B cell (primary cell): Measurements from ENCODE around the gene SPINK1. TPM values are rescaled to one million over a fixed set of nuclear protein-coding genes. Genes with fewer than 3 reads are reported as not detected.

Source experiments
- ATAC-seq: fragments of 200-7000 bp; cut with Tn5 transposase; one replicate; pipeline ENCODE4 v1.10.0; 2021; ENCODE audit warnings: low read depth, mild to moderate bottlenecking, moderate number of reproducible peaks, moderate library complexity
- CTCF ChIA-PET: fragments of 350-600 bp; sonication (Branson Sonifier 250); formaldehyde crosslinking; loops from one replicate; lab custom pipeline; 2021; ENCODE audit warnings: antibody characterized with exemption, inconsistent platforms; lab: Charles Lee
- POLR2A ChIA-PET: fragments of 350-600 bp; sonication (Branson Sonifier 250); formaldehyde crosslinking; loops from one replicate; lab custom pipeline; 2021; ENCODE audit warnings: antibody characterized with exemption; lab: Charles Lee
- DNase-seq: peaks from one replicate; pipeline ENCODE4 v3.0.0; 2013
- H2AFZ ChIP-seq: 2 replicates; pipeline ENCODE4 v1.6.1; 2012; ENCODE audit warnings: mild to moderate bottlenecking, low read depth, low read length; ENCODE audit not compliant: insufficient read depth, poor library complexity, severe bottlenecking
- H3K27ac ChIP-seq, 2 donors: 1 replicate in 1 of 2; 2 replicates in 1 of 2; pipeline ENCODE4 v1.5.1; 2012 to 2013; ENCODE audit warnings: low read length in 2 of 2, mild to moderate bottlenecking in 2 of 2, moderate library complexity in 1 of 2
- H3K27me3 ChIP-seq, 4 experiments: fragments of 200-600 bp in 1 of 4; sonication (generic) in 1 of 4; replicated peaks in 1 of 4; 1 replicate in 2 of 4; 2 replicates in 2 of 4; pipeline versions ENCODE4 v1.6.1 to v1.7.0; 2013 to 2016; ENCODE audit warnings: low read length in 3 of 4, mild to moderate bottlenecking in 2 of 4, mixed read lengths in 1 of 4, moderate library complexity in 1 of 4; ENCODE audit not compliant: insufficient read depth in 4 of 4, control insufficient read depth in 3 of 4; ENCODE audit errors: control extremely low read depth in 1 of 4
- H3K36me3 ChIP-seq, 2 experiments: replicated peaks in 1 of 2; 1 replicate in 1 of 2; 2 replicates in 1 of 2; pipeline versions ENCODE4 v1.6.1 to v1.7.1; 2013; ENCODE audit warnings: low read length in 1 of 2; ENCODE audit not compliant: insufficient read depth in 2 of 2, control insufficient read depth in 1 of 2; ENCODE audit errors: control extremely low read depth in 1 of 2, extremely low read depth in 1 of 2
- H3K4me1 ChIP-seq, 2 donors: fragments of 200-600 bp in 1 of 2; sonication (generic) in 1 of 2; 1 replicate in 1 of 2; 2 replicates in 1 of 2; pipeline versions ENCODE4 v1.5.1 to v1.6.1; 2013 to 2017; ENCODE audit warnings: low read length in 2 of 2; ENCODE audit not compliant: control insufficient read depth in 2 of 2, insufficient read depth in 2 of 2
- H3K4me2 ChIP-seq: replicated peaks from 2 replicates; pipeline ENCODE3; 2012; ENCODE audit warnings: mild to moderate bottlenecking, low read depth, low read length; ENCODE audit not compliant: poor library complexity, severe bottlenecking
- H3K4me3 ChIP-seq, 5 experiments: fragments of 200-600 bp in 1 of 5; sonication (generic) in 1 of 5; 1 replicate in 3 of 5; 2 replicates in 2 of 5; pipeline versions ENCODE4 v1.5.1 to v1.7.0; 2011 to 2016; ENCODE audit warnings: low read length in 4 of 5, mild to moderate bottlenecking in 4 of 5, low read depth in 2 of 5, control low read depth in 1 of 5, moderate library complexity in 1 of 5; ENCODE audit not compliant: insufficient read depth in 1 of 5; ENCODE audit errors: control extremely low read depth in 1 of 5, extremely low read depth in 1 of 5
- H3K79me2 ChIP-seq: fragments of 200-600 bp; sonication (generic); one replicate; pipeline ENCODE4 v1.6.0; 2016; ENCODE audit warnings: low read length; ENCODE audit not compliant: control insufficient read depth, insufficient read depth
- H3K9ac ChIP-seq: fragments of 200-600 bp; sonication (generic); 2 replicates; pipeline ENCODE4 v1.6.1; 2017; ENCODE audit warnings: mild to moderate bottlenecking, low read length, moderate library complexity
- H3K9me3 ChIP-seq, 3 donors: one replicate each; pipeline versions ENCODE4 v1.6.1 to v1.7.1; 2013; ENCODE audit warnings: low read length in 2 of 3; ENCODE audit not compliant: control insufficient read depth in 2 of 3, insufficient read depth in 1 of 3; ENCODE audit errors: control extremely low read depth in 1 of 3
- H4K20me1 ChIP-seq: 2 replicates; pipeline ENCODE4 v1.6.0; 2012; ENCODE audit warnings: mild to moderate bottlenecking, low read length; ENCODE audit not compliant: insufficient read depth, control insufficient read depth, poor library complexity, severe bottlenecking
- H3K27ac Mint-ChIP-seq: one replicate; pipeline ENCODE4 v1.8.0; 2021; ENCODE audit warnings: mixed read lengths
- H3K27me3 Mint-ChIP-seq: one replicate; pipeline ENCODE4 v1.8.0; 2021; ENCODE audit warnings: mixed read lengths
- H3K4me1 Mint-ChIP-seq: one replicate; pipeline ENCODE4 v1.8.0; 2021; ENCODE audit warnings: mixed read lengths
- H3K4me3 Mint-ChIP-seq: one replicate; pipeline ENCODE4 v1.8.0; 2021; ENCODE audit warnings: mixed read lengths
- H3K9me3 Mint-ChIP-seq: one replicate; pipeline ENCODE4 v1.8.0; 2022; ENCODE audit warnings: mixed read lengths; ENCODE audit not compliant: insufficient read depth
- EZH2 ChIP-seq: IDR thresholded peaks from 2 replicates; pipeline ENCODE4 v1.6.1; 2012; ENCODE audit warnings: borderline replicate concordance, low read depth, mild to moderate bottlenecking, moderate library complexity, low read length; ENCODE audit not compliant: insufficient read depth, poor library complexity, severe bottlenecking
- WGBS: methylation state at CpG from one replicate; pipeline ENCODE4 v1.1.5; 2013; ENCODE audit warnings: missing lambda C conversion rate; ENCODE audit not compliant: insufficient coverage; 5-methylcytosine and 5-hydroxymethylcytosine counted together
- intact Hi-C: fragments of 100-400 bp; cut with micrococcal nuclease; formaldehyde crosslinking; loops from one replicate; pipeline ENCODE4 v1.10.0; 2022
- polyA plus RNA-seq: library from polyadenylated mRNA; depleted of rRNA; stranded (reverse); fragments of >200 nt; gene quantifications from 2 replicates; pipeline ENCODE4 v1.2.3, GENCODE V29; 2012
- total RNA-seq, 2 donors: library from RNA; stranded (reverse); fragments of 120-200 nt in 1 of 2; gene quantifications; 1 replicate in 1 of 2; 2 replicates in 1 of 2; pipeline versions ENCODE4 v1.2.3 to v1.2.4, GENCODE V29; 2013 to 2022
- TF ChIP-seq, protein P1 (sequence below): fragments of 200-600 bp; IDR thresholded peaks from one replicate; pipeline ENCODE4 v1.8.0; 2022; ENCODE audit warnings: antibody characterized with exemption, mild to moderate bottlenecking

The SPINK1 gene
- total and polyA plus RNA-seq, 2 donors (not counting 1 experiment from before 2014, with no cell fraction given), result not detected

GRCh38 chr5:147782110-147783028 is 49.1 kb downstream of the SPINK1 start, which contains the start of gene JAKMIP2:
Gene JAKMIP2, minus strand, starts transcription at chr5:147782728. Its CDS starts 110,922 bp downstream, at chr5:147671806.
- ChIA-PET CTCF (interaction anchor here (1.6 to 1.8 kb wide), 2 partner anchors 23 to 40 kb away, joined by 4 to 10 read pairs; no protein-coding TSS in a partner anchor), POLR2A (interaction anchor here (1.3 kb wide), 1 partner anchor 23 kb away, joined by 4 read pairs; no protein-coding TSS in a partner anchor)
- DNase-seq, result peak; percentile 67
- Histone ChIP-seq H3K4me3 (peak within 1 kb of the TSS; percentile 23 to 50 (median 32)), H3K27me3 (no peaks in the 10 kb centered on the region), H3K9me3 (no peaks in the 10 kb centered on the region), H3K36me3 (no peaks in the 10 kb centered on the region), H3K4me1 (peaks cover 6 to 7% of the 10 kb centered on the region in 2 donors), H3K27ac (peak within 1 kb of the TSS in 1 of 2 donors; percentile 60), H3K9ac (peak within 1 kb of the TSS; percentile 47), H4K20me1 (no peaks in the 10 kb centered on the region), H2AFZ (peak within 1 kb of the TSS; percentile 79), H3K79me2 (no peaks in the 10 kb centered on the region), H3K4me2 (peak within 1 kb of the TSS; percentile 62)
- ATAC-seq, result peak; percentile 99
- no peak for TF ChIP-seq EZH2
- TF ChIP-seq, protein P1, sequence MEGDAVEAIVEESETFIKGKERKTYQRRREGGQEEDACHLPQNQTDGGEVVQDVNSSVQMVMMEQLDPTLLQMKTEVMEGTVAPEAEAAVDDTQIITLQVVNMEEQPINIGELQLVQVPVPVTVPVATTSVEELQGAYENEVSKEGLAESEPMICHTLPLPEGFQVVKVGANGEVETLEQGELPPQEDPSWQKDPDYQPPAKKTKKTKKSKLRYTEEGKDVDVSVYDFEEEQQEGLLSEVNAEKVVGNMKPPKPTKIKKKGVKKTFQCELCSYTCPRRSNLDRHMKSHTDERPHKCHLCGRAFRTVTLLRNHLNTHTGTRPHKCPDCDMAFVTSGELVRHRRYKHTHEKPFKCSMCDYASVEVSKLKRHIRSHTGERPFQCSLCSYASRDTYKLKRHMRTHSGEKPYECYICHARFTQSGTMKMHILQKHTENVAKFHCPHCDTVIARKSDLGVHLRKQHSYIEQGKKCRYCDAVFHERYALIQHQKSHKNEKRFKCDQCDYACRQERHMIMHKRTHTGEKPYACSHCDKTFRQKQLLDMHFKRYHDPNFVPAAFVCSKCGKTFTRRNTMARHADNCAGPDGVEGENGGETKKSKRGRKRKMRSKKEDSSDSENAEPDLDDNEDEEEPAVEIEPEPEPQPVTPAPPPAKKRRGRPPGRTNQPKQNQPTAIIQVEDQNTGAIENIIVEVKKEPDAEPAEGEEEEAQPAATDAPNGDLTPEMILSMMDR, result no peak
- Mint-ChIP-seq H3K27ac (peak within 1 kb of the TSS; percentile 57), H3K27me3 (peaks cover 4% of the 10 kb centered on the region), H3K4me1 (peaks cover 13% of the 10 kb centered on the region), H3K4me3 (peak within 1 kb of the TSS; percentile 77), H3K9me3 (no peaks in the 10 kb centered on the region)
- intact Hi-C loops, result loop anchor here (1.0 to 5.0 kb wide), 2 partner anchors 23 to 600 kb away; partner anchors contain the start of gene FBXO38
- WGBS, result under 1% methylated on average over 14 of the region's 19 CpGs
